Neural progenitor cell (in vitro differentiated cells): Measurements from ENCODE around the gene TNFRSF21. TPM values are rescaled to one million over a fixed set of nuclear protein-coding genes. Genes with fewer than 3 reads are reported as not detected.

Experiments used
- DNase-seq: peaks from one replicate; pipeline ENCODE4 v3.0.0-alpha.2; 2016; ENCODE audit warnings: low spot score
- H2AFZ ChIP-seq: fragments of 200-600 bp; sonication (generic); replicated peaks from 2 replicates; pipeline ENCODE4 v1.6.1; 2016; ENCODE audit warnings: antibody characterized with exemption
- H3F3A ChIP-seq: fragments of 200-600 bp; sonication (generic); 2 replicates; pipeline ENCODE4 v1.6.1; 2016; ENCODE audit warnings: antibody characterized with exemption, low read depth
- H3K27ac ChIP-seq: fragments of 200-600 bp; sonication (generic); 2 replicates; pipeline ENCODE4 v1.5.1; 2016; ENCODE audit warnings: mild to moderate bottlenecking
- H3K27me3 ChIP-seq: fragments of 200-600 bp; sonication (generic); 2 replicates; pipeline ENCODE4 v1.6.1; 2016; ENCODE audit warnings: mild to moderate bottlenecking, moderate library complexity
- H3K36me3 ChIP-seq: fragments of 200-600 bp; sonication (generic); 2 replicates; pipeline ENCODE4 v1.5.1; 2016
- H3K4me1 ChIP-seq: fragments of 200-600 bp; sonication (generic); 2 replicates; pipeline ENCODE4 v1.6.1; 2016; ENCODE audit warnings: mixed run types
- H3K4me2 ChIP-seq: fragments of 200-600 bp; sonication (generic); 2 replicates; pipeline ENCODE4 v1.6.1; 2016
- H3K4me3 ChIP-seq: fragments of 200-600 bp; sonication (generic); 2 replicates; pipeline ENCODE4 v1.5.1; 2016
- H3K79me2 ChIP-seq: fragments of 200-600 bp; sonication (generic); 2 replicates; pipeline ENCODE4 v1.6.1; 2016; ENCODE audit warnings: low read depth
- H3K9ac ChIP-seq: fragments of 200-600 bp; sonication (generic); 2 replicates; pipeline ENCODE4 v1.6.1; 2016
- H3K9me3 ChIP-seq: fragments of 200-600 bp; sonication (generic); 2 replicates; pipeline ENCODE4 v1.5.1; 2016; ENCODE audit warnings: low read depth
- H4K20me1 ChIP-seq: fragments of 200-600 bp; sonication (generic); 2 replicates; pipeline ENCODE4 v1.6.1; 2016; ENCODE audit warnings: low read depth
- H3K27ac Mint-ChIP-seq: 3 replicates; pipeline ENCODE4 v1.8.0; 2021; ENCODE audit warnings: mixed read lengths
- H3K27me3 Mint-ChIP-seq: 2 replicates; pipeline ENCODE4 v1.8.0; 2022; ENCODE audit warnings: low read depth, mild to moderate bottlenecking, inconsistent platforms, moderate library complexity, mixed read lengths; ENCODE audit not compliant: insufficient read depth
- H3K36me3 Mint-ChIP-seq: 3 replicates; pipeline ENCODE4 v1.8.0; 2021; ENCODE audit warnings: mixed read lengths
- H3K4me1 Mint-ChIP-seq: 3 replicates; pipeline ENCODE4 v1.8.0; 2021; ENCODE audit warnings: mixed read lengths
- H3K4me3 Mint-ChIP-seq: 3 replicates; pipeline ENCODE4 v1.8.0; 2021; ENCODE audit warnings: mild to moderate bottlenecking, moderate library complexity, mixed read lengths
- H3K9me3 Mint-ChIP-seq: 3 replicates; pipeline ENCODE4 v1.8.0; 2020; ENCODE audit warnings: mixed read lengths
- EZH2 ChIP-seq: fragments of 200-600 bp; sonication (generic); IDR thresholded peaks from 2 replicates; pipeline ENCODE4 v1.6.1; 2017; ENCODE audit warnings: antibody characterized with exemption, mild to moderate bottlenecking, moderate library complexity
- EZH2phosphoT487 ChIP-seq: fragments of 200-600 bp; sonication (generic); IDR thresholded peaks from 2 replicates; pipeline ENCODE4 v1.6.1; 2017; ENCODE audit warnings: antibody characterized with exemption
- total RNA-seq: library from RNA; depleted of rRNA; stranded (reverse); fragments of >200 nt; gene quantifications from 2 replicates; pipeline ENCODE4 v1.2.3, GENCODE V29; 2015; ENCODE audit warnings: low replicate concordance
- TF ChIP-seq, protein P1 (sequence below): fragments of 200-600 bp; sonication (generic); IDR thresholded peaks from 2 replicates; pipeline ENCODE4 v1.5.1; 2017; ENCODE audit warnings: antibody characterized with exemption, mild to moderate bottlenecking

TNFRSF21 gene
- total RNA-seq, 1 donor from 2014 or later: 16.9 TPM

DNA sequence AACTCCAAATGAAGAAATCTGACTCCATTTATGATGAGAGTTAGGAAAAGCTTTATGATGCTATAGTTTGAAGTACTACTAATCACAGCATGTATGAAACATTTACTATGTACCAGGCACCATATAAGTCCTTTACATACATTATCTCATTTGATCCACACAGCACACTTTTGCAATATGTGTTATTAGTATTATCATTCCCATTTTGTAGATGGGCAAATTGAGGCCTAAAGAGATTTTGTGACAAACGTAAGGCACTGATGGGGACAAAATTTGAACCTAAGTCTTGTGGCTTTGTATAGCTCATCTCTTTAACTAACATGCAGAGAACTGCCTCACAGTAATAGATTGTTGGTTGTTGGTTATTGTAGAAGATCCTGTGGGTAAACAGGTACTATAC is 14.2 kb upstream of the TNFRSF21 start:
- Histone ChIP-seq H3K9me3 (no peaks in the 10 kb centered on the region), H3K27ac (no peak overlapping the region), H3K27me3 (no peaks in the 10 kb centered on the region), H3K4me1 (no peaks in the 10 kb centered on the region), H3K9ac (no peak overlapping the region), H3K36me3 (no peaks in the 10 kb centered on the region), H3K4me3 (no peak overlapping the region), H4K20me1 (no peaks in the 10 kb centered on the region), H2AFZ (peak overlapping the region; percentile 44), H3F3A (no peaks in the 10 kb centered on the region), H3K79me2 (no peaks in the 10 kb centered on the region), H3K4me2 (no peak overlapping the region)
- Mint-ChIP-seq H3K36me3 (no peaks in the 10 kb centered on the region), H3K27ac (no peak overlapping the region), H3K27me3 (peaks cover 5% of the 10 kb centered on the region), H3K9me3 (no peaks in the 10 kb centered on the region), H3K4me3 (no peak overlapping the region), H3K4me1 (no peaks in the 10 kb centered on the region)
- TF ChIP-seq EZH2 (no peak), EZH2phosphoT487 (no peak)
- TF ChIP-seq, protein P1, sequence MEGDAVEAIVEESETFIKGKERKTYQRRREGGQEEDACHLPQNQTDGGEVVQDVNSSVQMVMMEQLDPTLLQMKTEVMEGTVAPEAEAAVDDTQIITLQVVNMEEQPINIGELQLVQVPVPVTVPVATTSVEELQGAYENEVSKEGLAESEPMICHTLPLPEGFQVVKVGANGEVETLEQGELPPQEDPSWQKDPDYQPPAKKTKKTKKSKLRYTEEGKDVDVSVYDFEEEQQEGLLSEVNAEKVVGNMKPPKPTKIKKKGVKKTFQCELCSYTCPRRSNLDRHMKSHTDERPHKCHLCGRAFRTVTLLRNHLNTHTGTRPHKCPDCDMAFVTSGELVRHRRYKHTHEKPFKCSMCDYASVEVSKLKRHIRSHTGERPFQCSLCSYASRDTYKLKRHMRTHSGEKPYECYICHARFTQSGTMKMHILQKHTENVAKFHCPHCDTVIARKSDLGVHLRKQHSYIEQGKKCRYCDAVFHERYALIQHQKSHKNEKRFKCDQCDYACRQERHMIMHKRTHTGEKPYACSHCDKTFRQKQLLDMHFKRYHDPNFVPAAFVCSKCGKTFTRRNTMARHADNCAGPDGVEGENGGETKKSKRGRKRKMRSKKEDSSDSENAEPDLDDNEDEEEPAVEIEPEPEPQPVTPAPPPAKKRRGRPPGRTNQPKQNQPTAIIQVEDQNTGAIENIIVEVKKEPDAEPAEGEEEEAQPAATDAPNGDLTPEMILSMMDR: no peak
- DNase-seq: no peak

DNA sequence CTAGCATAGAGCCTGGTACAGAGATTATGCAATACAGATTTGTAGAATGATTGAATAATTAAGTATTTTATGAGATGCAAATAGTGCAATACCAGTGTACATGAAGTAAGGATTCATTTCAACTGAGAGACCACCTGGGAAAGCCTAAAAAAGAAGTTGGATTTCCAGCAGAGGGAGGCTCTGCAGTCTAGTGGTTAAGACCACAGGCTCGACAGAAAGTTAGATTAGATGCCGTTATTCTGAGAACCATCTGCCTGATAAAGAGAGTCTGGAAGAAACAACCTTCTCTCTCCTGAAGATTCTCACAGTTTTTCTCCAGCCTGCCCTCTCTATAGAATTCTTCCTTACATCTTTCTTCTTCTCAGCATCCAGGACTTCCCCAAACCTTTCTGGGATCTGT is 13.6 kb upstream of the TNFRSF21 start:
- H4K20me1 ChIP-seq: no peaks in the 10 kb centered on the region
- no peaks in the 10 kb centered on the region for H3F3A ChIP-seq
- peaks cover 5% of the 10 kb centered on the region for H3K27me3 Mint-ChIP-seq
- no peak overlapping the region for H3K9ac ChIP-seq
- no peak overlapping the region for H3K27ac Mint-ChIP-seq
- H3K4me2 ChIP-seq: no peak overlapping the region
- TF ChIP-seq EZH2phosphoT487: no peak
- TF ChIP-seq, protein P1: no peak
- TF ChIP-seq EZH2: no peak
- DNase-seq: no peak
- H3K4me1 ChIP-seq: no peaks in the 10 kb centered on the region
- H2AFZ ChIP-seq: peak overlapping the region; percentile 44
- H3K27ac ChIP-seq: no peak overlapping the region
- H3K36me3 Mint-ChIP-seq: no peaks in the 10 kb centered on the region
- H3K9me3 ChIP-seq: no peaks in the 10 kb centered on the region
- H3K36me3 ChIP-seq: no peaks in the 10 kb centered on the region
- H3K79me2 ChIP-seq: no peaks in the 10 kb centered on the region
- H3K27me3 ChIP-seq: no peaks in the 10 kb centered on the region
- H3K4me1 Mint-ChIP-seq: no peaks in the 10 kb centered on the region
- no peak overlapping the region for H3K4me3 ChIP-seq
- H3K9me3 Mint-ChIP-seq: no peaks in the 10 kb centered on the region
- no peak overlapping the region for H3K4me3 Mint-ChIP-seq

DNA sequence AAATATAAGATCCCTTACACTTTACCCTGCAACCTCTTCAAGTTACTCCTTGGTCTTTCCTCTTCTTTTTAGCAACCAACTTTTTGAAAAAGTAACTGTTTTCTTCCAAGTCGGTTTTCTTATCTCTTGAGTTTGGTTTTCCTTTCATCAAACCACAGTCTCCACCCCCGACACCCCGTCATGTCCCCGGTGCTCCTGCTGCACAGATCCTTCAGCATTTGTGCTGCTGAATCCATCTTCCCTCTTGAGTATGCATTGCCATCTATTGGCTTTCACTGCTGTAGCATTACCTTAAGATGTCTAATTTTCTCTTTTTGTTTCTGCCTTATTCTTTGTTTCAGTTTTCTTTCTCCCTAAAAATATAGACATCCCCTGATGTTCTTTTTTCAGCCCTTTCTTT is 11.9 kb upstream of the TNFRSF21 start:
- Histone ChIP-seq H3K79me2 (no peaks in the 10 kb centered on the region), H3K27me3 (no peaks in the 10 kb centered on the region), H3K4me2 (no peak overlapping the region), H2AFZ (no peak overlapping the region), H3F3A (no peaks in the 10 kb centered on the region), H3K27ac (no peak overlapping the region), H3K4me3 (no peak overlapping the region), H4K20me1 (no peaks in the 10 kb centered on the region), H3K4me1 (no peaks in the 10 kb centered on the region), H3K9ac (no peak overlapping the region), H3K9me3 (no peaks in the 10 kb centered on the region), H3K36me3 (no peaks in the 10 kb centered on the region)
- no peaks in the 10 kb centered on the region for H3K4me1 Mint-ChIP-seq
- H3K9me3 Mint-ChIP-seq: no peaks in the 10 kb centered on the region
- no peaks in the 10 kb centered on the region for H3K36me3 Mint-ChIP-seq
- H3K27ac Mint-ChIP-seq: no peak overlapping the region
- no peak overlapping the region for H3K4me3 Mint-ChIP-seq
- H3K27me3 Mint-ChIP-seq: peaks cover 5% of the 10 kb centered on the region
- no peak for TF ChIP-seq EZH2phosphoT487
- TF ChIP-seq EZH2: no peak
- TF ChIP-seq, protein P1: no peak
- DNase-seq: no peak

DNA sequence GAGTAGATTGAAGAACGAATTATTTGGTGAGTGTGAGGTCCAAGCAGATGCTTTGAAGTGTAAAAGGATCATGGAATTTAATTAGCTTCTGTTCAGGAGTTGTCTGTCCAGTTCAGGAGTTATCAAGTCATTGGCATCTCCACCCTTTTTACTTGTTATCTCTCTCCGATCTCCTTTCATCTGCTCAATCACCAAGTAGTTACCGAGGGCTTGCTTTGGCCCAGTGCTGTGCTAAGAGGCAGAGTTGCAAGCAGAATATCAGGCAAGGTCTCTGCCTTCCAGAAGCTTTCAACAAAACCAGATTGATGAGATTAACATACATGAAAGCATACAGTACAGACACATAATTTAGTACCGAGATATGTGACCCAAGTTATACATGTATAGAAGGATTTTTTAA is 10.2 kb upstream of the TNFRSF21 start:
- H3K9me3 ChIP-seq: no peaks in the 10 kb centered on the region
- H3K9ac ChIP-seq: no peak overlapping the region
- no peak overlapping the region for H3K4me3 ChIP-seq
- TF ChIP-seq EZH2phosphoT487 (no peak), EZH2 (no peak)
- TF ChIP-seq, protein P1: no peak
- no peaks in the 10 kb centered on the region for H3K27me3 ChIP-seq
- no peaks in the 10 kb centered on the region for H4K20me1 ChIP-seq
- no peak overlapping the region for H3K4me3 Mint-ChIP-seq
- H3K79me2 ChIP-seq: no peaks in the 10 kb centered on the region
- H3K27ac Mint-ChIP-seq: no peak overlapping the region
- H3K4me1 ChIP-seq: no peaks in the 10 kb centered on the region
- DNase-seq: no peak
- H3F3A ChIP-seq: no peaks in the 10 kb centered on the region
- no peak overlapping the region for H3K27ac ChIP-seq
- no peak overlapping the region for H2AFZ ChIP-seq
- no peaks in the 10 kb centered on the region for H3K9me3 Mint-ChIP-seq
- peaks cover 7% of the 10 kb centered on the region for H3K27me3 Mint-ChIP-seq
- no peak overlapping the region for H3K4me2 ChIP-seq
- H3K4me1 Mint-ChIP-seq: no peaks in the 10 kb centered on the region
- no peaks in the 10 kb centered on the region for H3K36me3 ChIP-seq
- H3K36me3 Mint-ChIP-seq: no peaks in the 10 kb centered on the region
